Suprapubic skin (tissue), 4 donors: Measurements from ENCODE around the gene SETDB2. TPM values are rescaled to one million over a fixed set of nuclear protein-coding genes. Genes with fewer than 3 reads are reported as not detected.

Experiments
- DNase-seq, 2 donors: peaks; one replicate each; pipeline ENCODE4 v3.0.0-alpha.2; 2019; ENCODE audit warnings: low spot score in 2 of 2
- H3K27ac ChIP-seq: fragments of 200-600 bp; sonication (generic); one replicate; pipeline ENCODE4 v1.5.1; 2019
- H3K27me3 ChIP-seq: fragments of 200-600 bp; sonication (generic); one replicate; pipeline ENCODE4 v1.5.1; 2019
- H3K36me3 ChIP-seq: fragments of 200-600 bp; sonication (generic); one replicate; pipeline ENCODE4 v1.5.1; 2019
- H3K4me1 ChIP-seq: fragments of 200-600 bp; sonication (generic); one replicate; pipeline ENCODE4 v1.5.1; 2019
- H3K4me3 ChIP-seq: fragments of 200-600 bp; sonication (generic); one replicate; pipeline ENCODE4 v1.5.1; 2019; ENCODE audit warnings: mild to moderate bottlenecking
- H3K9me3 ChIP-seq: fragments of 200-600 bp; sonication (generic); one replicate; pipeline ENCODE4 v1.5.1; 2019
- CTCF ChIP-seq, 2 donors: fragments of 200-600 bp in 1 of 2; fragments of 450-650 bp in 1 of 2; sonication (generic) in 1 of 2; IDR thresholded peaks; one replicate each; pipeline ENCODE4 v1.5.1; 2016 to 2019; ENCODE audit warnings: antibody characterized with exemption in 2 of 2, mild to moderate bottlenecking in 1 of 2, moderate library complexity in 1 of 2
- EP300 ChIP-seq: sonication (generic); formaldehyde crosslinking; IDR thresholded peaks from one replicate; pipeline ENCODE4 v1.6.1; 2017; ENCODE audit warnings: antibody characterized with exemption
- POLR2A ChIP-seq, 2 donors: fragments of 450-650 bp; IDR thresholded peaks; one replicate each; pipeline ENCODE4 v1.6.1; 2017; ENCODE audit warnings: antibody characterized with exemption in 2 of 2, mild to moderate bottlenecking in 2 of 2, moderate library complexity in 2 of 2
- POLR2AphosphoS5 ChIP-seq, 3 donors: sonication (generic); formaldehyde crosslinking; IDR thresholded peaks; one replicate each; pipeline ENCODE4 v1.6.1; 2017; ENCODE audit warnings: antibody characterized with exemption in 3 of 3
- WGBS: methylation state at CpG from one replicate; pipeline ENCODE4 v1.1.5; 2018; 5-methylcytosine and 5-hydroxymethylcytosine counted together
- total RNA-seq, 4 donors: library from RNA; depleted of rRNA; stranded (reverse); fragments of >200 nt; gene quantifications; one replicate each; pipeline ENCODE4 v1.1.0, GENCODE V29; 2016

The SETDB2 gene
- total RNA-seq, 4 donors from 2014 or later: 5.3 to 19.8 (median 11.0) TPM

- no peaks in the 10 kb centered on the region for H3K4me1 ChIP-seq
- no peaks in the 10 kb centered on the region for H3K9me3 ChIP-seq
- H3K27ac ChIP-seq: no peak overlapping the region
- H3K27me3 ChIP-seq: no peaks in the 10 kb centered on the region
- H3K4me3 ChIP-seq: no peak overlapping the region
- peaks cover 37% of the 10 kb centered on the region for H3K36me3 ChIP-seq
- 93% methylated on average over 2 of the region's 2 CpGs for WGBS
- no peak for DNase-seq
- TF ChIP-seq EP300 (no peak), POLR2AphosphoS5 (IDR thresholded peaks at IDR 0.05) (no peak), POLR2A (IDR thresholded peaks at IDR 0.05) (no peak), CTCF (IDR thresholded peaks at IDR 0.05) (no peak)
These were observed 68.5 kb downstream of the SETDB2 start for GRCh38 chr13:49512578-49512977.

GRCh38 chr13:49516467-49516866, 72.4 kb downstream of the SETDB2 start:
- H3K9me3 ChIP-seq: no peaks in the 10 kb centered on the region
- H3K27me3 ChIP-seq: no peaks in the 10 kb centered on the region
- H3K4me3 ChIP-seq: no peak overlapping the region
- DNase-seq: no peak
- WGBS: 87% methylated on average over 5 of the region's 5 CpGs
- H3K27ac ChIP-seq: no peak overlapping the region
- H3K36me3 ChIP-seq: peaks cover 65% of the 10 kb centered on the region
- no peak for TF ChIP-seq CTCF (IDR thresholded peaks at IDR 0.05)
- H3K4me1 ChIP-seq: no peaks in the 10 kb centered on the region

GRCh38 chr13:49517461-49517860, 73.4 kb downstream of the SETDB2 start:
- no peaks in the 10 kb centered on the region for H3K4me1 ChIP-seq
- H3K4me3 ChIP-seq: no peak overlapping the region
- no peak overlapping the region for H3K27ac ChIP-seq
- no peaks in the 10 kb centered on the region for H3K9me3 ChIP-seq
- peaks cover 73% of the 10 kb centered on the region for H3K36me3 ChIP-seq
- TF ChIP-seq POLR2A (IDR thresholded peaks at IDR 0.05): no peak
- TF ChIP-seq POLR2AphosphoS5 (IDR thresholded peaks at IDR 0.05): no peak
- TF ChIP-seq CTCF (IDR thresholded peaks at IDR 0.05): no peak
- TF ChIP-seq EP300: no peak
- H3K27me3 ChIP-seq: no peaks in the 10 kb centered on the region
- DNase-seq: no peak
- 82% methylated on average over 6 of the region's 6 CpGs for WGBS

GRCh38 chr13:49521224-49521623, 77.2 kb downstream of the SETDB2 start:
- TF ChIP-seq POLR2AphosphoS5 (IDR thresholded peaks at IDR 0.05) (no peak), POLR2A (IDR thresholded peaks at IDR 0.05) (no peak), EP300 (no peak), CTCF (IDR thresholded peaks at IDR 0.05) (no peak)
- 81% methylated on average over 4 of the region's 4 CpGs for WGBS
- Histone ChIP-seq H3K9me3 (no peaks in the 10 kb centered on the region), H3K4me3 (no peak overlapping the region), H3K4me1 (no peaks in the 10 kb centered on the region), H3K36me3 (peaks cover 67% of the 10 kb centered on the region), H3K27ac (no peak overlapping the region), H3K27me3 (no peaks in the 10 kb centered on the region)
- no peak for DNase-seq

GRCh38 chr13:49524740-49525501, 80.8 kb downstream of the SETDB2 start:
- no peak for DNase-seq
- Histone ChIP-seq H3K27ac (no peak overlapping the region), H3K36me3 (peaks cover 77% of the 10 kb centered on the region), H3K4me1 (no peaks in the 10 kb centered on the region), H3K4me3 (no peak overlapping the region), H3K9me3 (no peaks in the 10 kb centered on the region), H3K27me3 (no peaks in the 10 kb centered on the region)
- 89% methylated on average over 5 of the region's 5 CpGs for WGBS
- TF ChIP-seq EP300 (no peak), POLR2A (IDR thresholded peaks at IDR 0.05) (no peak), POLR2AphosphoS5 (IDR thresholded peaks at IDR 0.05) (no peak), CTCF (IDR thresholded peaks at IDR 0.05) (no peak)
